Spleen (tissue), 7 donors: ENCODE measurements around the gene PAX7.

Source experiments
- POLR2AphosphoS5 ChIP-seq, 3 donors: sonication (generic); formaldehyde crosslinking; IDR thresholded peaks; one replicate each; pipeline ENCODE4 v1.5.1; 2017; ENCODE audit warnings: antibody characterized with exemption in 3 of 3
- TF ChIP-seq, protein P1 (sequence below), 11 experiments: fragments of 200-600 bp in 7 of 11; fragments of 450-650 bp in 4 of 11; sonication (generic) in 4 of 11; IDR thresholded peaks in 8 of 11; conservative IDR thresholded peaks in 3 of 11; 1 replicate in 7 of 11; 2 replicates in 4 of 11; pipeline versions ENCODE4 v1.4.0 to v1.8.0; 2016 to 2021; ENCODE audit warnings: antibody characterized with exemption in 11 of 11, inconsistent platforms in 4 of 11, mild to moderate bottlenecking in 1 of 11
- donor health status: DM: no; HTN: no; CAD: no; lungs with moderate emphysema.
- donor health status: DM: no; HTN: no; CAD: no.
- donor health status: DM: no; HTN: no; CAD: no.

GRCh38 chr1:18769140-18769539 lies 138.5 kb downstream of the PAX7 start:
- TF ChIP-seq POLR2AphosphoS5 (IDR thresholded peaks at IDR 0.05), result no peak
- TF ChIP-seq, protein P1, sequence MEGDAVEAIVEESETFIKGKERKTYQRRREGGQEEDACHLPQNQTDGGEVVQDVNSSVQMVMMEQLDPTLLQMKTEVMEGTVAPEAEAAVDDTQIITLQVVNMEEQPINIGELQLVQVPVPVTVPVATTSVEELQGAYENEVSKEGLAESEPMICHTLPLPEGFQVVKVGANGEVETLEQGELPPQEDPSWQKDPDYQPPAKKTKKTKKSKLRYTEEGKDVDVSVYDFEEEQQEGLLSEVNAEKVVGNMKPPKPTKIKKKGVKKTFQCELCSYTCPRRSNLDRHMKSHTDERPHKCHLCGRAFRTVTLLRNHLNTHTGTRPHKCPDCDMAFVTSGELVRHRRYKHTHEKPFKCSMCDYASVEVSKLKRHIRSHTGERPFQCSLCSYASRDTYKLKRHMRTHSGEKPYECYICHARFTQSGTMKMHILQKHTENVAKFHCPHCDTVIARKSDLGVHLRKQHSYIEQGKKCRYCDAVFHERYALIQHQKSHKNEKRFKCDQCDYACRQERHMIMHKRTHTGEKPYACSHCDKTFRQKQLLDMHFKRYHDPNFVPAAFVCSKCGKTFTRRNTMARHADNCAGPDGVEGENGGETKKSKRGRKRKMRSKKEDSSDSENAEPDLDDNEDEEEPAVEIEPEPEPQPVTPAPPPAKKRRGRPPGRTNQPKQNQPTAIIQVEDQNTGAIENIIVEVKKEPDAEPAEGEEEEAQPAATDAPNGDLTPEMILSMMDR (IDR thresholded peaks at IDR 0.05 in 8 of 11, conservative IDR thresholded peaks at IDR 0.05 in 3 of 11), result no peak
